Body of pancreas (tissue), 4 donors: ENCODE measurements around the gene ADAMTS15. TPM values are rescaled to one million over a fixed set of nuclear protein-coding genes. Genes with fewer than 3 reads are reported as not detected.

Experiments used
- ATAC-seq: fragments of 150-250 bp; one replicate; pipeline ENCODE4 v1.9.1; 2016
- DNase-seq, 4 donors: peaks; one replicate each; pipeline ENCODE4 v3.0.0-alpha.2; 2019
- H3K27ac ChIP-seq, 4 donors: fragments of 200-600 bp; sonication (generic); 1 replicate in 3 of 4; 2 replicates in 1 of 4; pipeline versions ENCODE4 v1.5.1 to v1.6.1; 2016 to 2019; ENCODE audit warnings: mild to moderate bottlenecking in 1 of 4, mixed read lengths in 1 of 4, moderate library complexity in 1 of 4
- H3K27me3 ChIP-seq, 2 donors: fragments of 200-600 bp; sonication (generic); one replicate each; pipeline ENCODE4 v1.6.0; 2016; ENCODE audit warnings: mild to moderate bottlenecking in 1 of 2
- H3K36me3 ChIP-seq, 2 donors: fragments of 200-600 bp; sonication (generic); replicated peaks in 1 of 2; 2 replicates each; pipeline ENCODE4 v1.5.1; 2016; ENCODE audit warnings: low read depth in 2 of 2; ENCODE audit not compliant: insufficient read depth in 1 of 2
- H3K4me1 ChIP-seq: fragments of 200-600 bp; sonication (generic); one replicate; pipeline ENCODE4 v1.6.0; 2016
- H3K4me3 ChIP-seq, 2 donors: fragments of 200-600 bp; sonication (generic); 1 replicate in 1 of 2; 2 replicates in 1 of 2; pipeline ENCODE4 v1.5.1; 2016 to 2019
- H3K9me3 ChIP-seq, 3 donors: fragments of 200-600 bp; sonication (generic); 1 replicate in 2 of 3; 2 replicates in 1 of 3; pipeline ENCODE4 v1.5.1; 2016
- CTCF ChIP-seq, 7 experiments: fragments of 450-650 bp in 4 of 7; fragments of 200-600 bp in 3 of 7; sonication (generic) in 3 of 7; IDR thresholded peaks; one replicate each; pipeline ENCODE4 v1.5.1; 2016 to 2019; ENCODE audit warnings: antibody characterized with exemption in 7 of 7
- POLR2A ChIP-seq, 3 donors: fragments of 450-650 bp; IDR thresholded peaks; one replicate each; pipeline ENCODE4 v1.6.1; 2016; ENCODE audit warnings: antibody characterized with exemption in 3 of 3, mild to moderate bottlenecking in 2 of 3
- WGBS, 2 donors: methylation state at CpG; one replicate each; pipeline ENCODE4 v1.1.5; 2017; 5-methylcytosine and 5-hydroxymethylcytosine counted together
- intact Hi-C: fragments of 100-400 bp; cut with DNase I; formaldehyde crosslinking; loops from one replicate; pipeline ENCODE4 v1.15.1; 2023
- total RNA-seq, 2 donors: library from RNA; depleted of rRNA; stranded (reverse); fragments of >200 nt; gene quantifications; one replicate each; pipeline ENCODE4 v1.1.0, GENCODE V29; 2016

ADAMTS15 gene
- total RNA-seq, 2 donors from 2014 or later = 0.52 to 5.3 TPM

GRCh38 chr11:130449996-130450769 is 1.7 kb downstream of the ADAMTS15 start:
- intact Hi-C loops = no loop called here
- peaks cover 23% of the 10 kb centered on the region for H3K4me1 ChIP-seq
- 31 to 65% methylated on average over 7 to 34 of the region's 34 CpGs for WGBS, 2 donors
- peak; percentile 23 to 58 (median 40) for DNase-seq
- H3K4me3 ChIP-seq = no peak overlapping the region
- peak; percentile 42 for ATAC-seq
- TF ChIP-seq CTCF (IDR thresholded peaks at IDR 0.05) = peak in 4 of 7 experiments; percentile 12 to 37 (median 20)
- no peak for TF ChIP-seq POLR2A (IDR thresholded peaks at IDR 0.05)
- H3K9me3 ChIP-seq = no peaks in the 10 kb centered on the region
- peaks cover 0 to 5% of the 10 kb centered on the region in 2 donors for H3K27me3 ChIP-seq
- no peaks in the 10 kb centered on the region for H3K36me3 ChIP-seq
- H3K27ac ChIP-seq = no peak overlapping the region

GRCh38 chr11:130451231-130452019 is 3.0 kb downstream of the ADAMTS15 start:
- 82 to 83% methylated on average over 5 to 6 of the region's 6 CpGs for WGBS, 2 donors

GRCh38 chr11:130452176-130452575 is 3.7 kb downstream of the ADAMTS15 start:
- Histone ChIP-seq H3K9me3 (no peaks in the 10 kb centered on the region), H3K4me1 (peaks cover 23% of the 10 kb centered on the region), H3K27ac (no peak overlapping the region), H3K4me3 (no peak overlapping the region), H3K27me3 (peaks cover 0 to 5% of the 10 kb centered on the region in 2 donors), H3K36me3 (no peaks in the 10 kb centered on the region)
- intact Hi-C loops = no loop called here
- whole genome bisulfite sequencing, 2 donors = 87 to 94% methylated on average over 9 of the region's 9 CpGs
- TF ChIP-seq CTCF (IDR thresholded peaks at IDR 0.05) = no peak
- no peak for TF ChIP-seq POLR2A (IDR thresholded peaks at IDR 0.05)
- ATAC-seq (no peak), DNase-seq (no peak)

More at GRCh38 chr11:130451231-130452019, 3.0 kb downstream of the ADAMTS15 start:
- peaks cover 0 to 5% of the 10 kb centered on the region in 2 donors for H3K27me3 ChIP-seq
- ATAC-seq (no peak), DNase-seq (no peak)
- TF ChIP-seq POLR2A (IDR thresholded peaks at IDR 0.05) = no peak
- no peak for TF ChIP-seq CTCF (IDR thresholded peaks at IDR 0.05)
- peaks cover 23% of the 10 kb centered on the region for H3K4me1 ChIP-seq
- H3K4me3 ChIP-seq = no peak overlapping the region
- H3K36me3 ChIP-seq = no peaks in the 10 kb centered on the region
- intact Hi-C loops = no loop called here
- H3K27ac ChIP-seq = no peak overlapping the region
- no peaks in the 10 kb centered on the region for H3K9me3 ChIP-seq

- ATAC-seq (no peak), DNase-seq (no peak)
- WGBS, 2 donors = 72 to 74% methylated on average over 6 of the region's 6 CpGs
- Histone ChIP-seq H3K36me3 (no peaks in the 10 kb centered on the region), H3K27ac (no peak overlapping the region), H3K4me3 (no peak overlapping the region), H3K9me3 (no peaks in the 10 kb centered on the region), H3K4me1 (peaks cover 22% of the 10 kb centered on the region), H3K27me3 (peaks cover 0 to 5% of the 10 kb centered on the region in 2 donors)
- intact Hi-C loops = no loop called here
- TF ChIP-seq CTCF (IDR thresholded peaks at IDR 0.05) (no peak), POLR2A (IDR thresholded peaks at IDR 0.05) (no peak)
These were observed 4.5 kb downstream of the ADAMTS15 start for GRCh38 chr11:130452940-130453339.
